ENCODE results near the gene CDH3.

DNA sequence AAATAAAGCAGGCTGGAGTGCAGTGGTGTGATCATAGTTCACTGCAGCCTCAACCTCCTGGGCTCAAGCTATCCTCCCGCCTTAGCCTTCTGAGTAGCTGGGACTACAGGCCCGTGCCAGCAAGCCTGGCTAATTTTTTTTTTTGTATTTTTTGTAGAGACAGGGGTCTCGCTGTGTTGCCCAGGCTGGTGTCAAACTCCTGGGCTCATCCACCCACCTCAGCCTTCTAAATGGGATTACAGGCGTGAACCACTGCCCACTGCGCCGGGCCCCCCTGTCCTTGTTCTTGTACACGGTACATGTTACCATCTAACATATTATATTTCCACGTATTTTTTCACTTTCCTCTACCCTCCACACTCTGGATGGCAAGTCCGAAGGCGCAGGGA lies 3.1 kb upstream of the CDH3 start:
- TF ChIP-seq GATA2 (IDR thresholded peaks at IDR 0.05; ENCODE audit: low read depth, low read length) (no peak), GATA3 (IDR thresholded peaks at IDR 0.05; ENCODE audit: low read depth, low read length) (no peak)
